ENCODE measurements around the gene ARR3.
"Not testable (repeated sequence)": the region's sequence is repeated elsewhere in the genome, so short reads cannot be mapped to it uniquely, and the experiment has no call there.

Gene ARR3

DNA sequence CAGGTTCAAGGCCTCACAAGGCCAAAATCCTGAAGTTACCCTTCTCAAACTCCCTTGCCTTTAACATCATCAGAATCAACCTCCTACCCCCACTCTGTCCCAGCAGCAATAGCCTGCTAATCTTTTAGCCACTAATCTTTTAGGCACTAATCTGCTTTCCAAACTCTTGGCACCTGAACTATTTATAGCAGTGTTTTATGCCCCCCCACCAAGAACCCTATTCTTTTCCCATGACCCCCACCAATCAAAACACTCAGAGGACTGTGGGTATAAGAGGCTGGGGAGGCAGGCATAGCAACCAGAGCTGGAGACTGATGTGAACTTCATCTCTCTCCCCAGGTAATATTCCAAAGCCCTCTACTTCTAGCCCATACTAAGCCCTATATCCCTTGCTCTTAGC lies at the start of gene ARR3:
TSS of gene ARR3 (plus strand) at position 301 of the 400 bp plus-strand sequence. CDS start 1,052 bp downstream, outside the sequence.
- no peak within 1 kb of the TSS for H3K27ac ChIP-seq (ENCODE audit: low read depth, low read length)
- no peak within 1 kb of the TSS for H3K9ac ChIP-seq (ENCODE audit: low read depth, low read length)

DNA sequence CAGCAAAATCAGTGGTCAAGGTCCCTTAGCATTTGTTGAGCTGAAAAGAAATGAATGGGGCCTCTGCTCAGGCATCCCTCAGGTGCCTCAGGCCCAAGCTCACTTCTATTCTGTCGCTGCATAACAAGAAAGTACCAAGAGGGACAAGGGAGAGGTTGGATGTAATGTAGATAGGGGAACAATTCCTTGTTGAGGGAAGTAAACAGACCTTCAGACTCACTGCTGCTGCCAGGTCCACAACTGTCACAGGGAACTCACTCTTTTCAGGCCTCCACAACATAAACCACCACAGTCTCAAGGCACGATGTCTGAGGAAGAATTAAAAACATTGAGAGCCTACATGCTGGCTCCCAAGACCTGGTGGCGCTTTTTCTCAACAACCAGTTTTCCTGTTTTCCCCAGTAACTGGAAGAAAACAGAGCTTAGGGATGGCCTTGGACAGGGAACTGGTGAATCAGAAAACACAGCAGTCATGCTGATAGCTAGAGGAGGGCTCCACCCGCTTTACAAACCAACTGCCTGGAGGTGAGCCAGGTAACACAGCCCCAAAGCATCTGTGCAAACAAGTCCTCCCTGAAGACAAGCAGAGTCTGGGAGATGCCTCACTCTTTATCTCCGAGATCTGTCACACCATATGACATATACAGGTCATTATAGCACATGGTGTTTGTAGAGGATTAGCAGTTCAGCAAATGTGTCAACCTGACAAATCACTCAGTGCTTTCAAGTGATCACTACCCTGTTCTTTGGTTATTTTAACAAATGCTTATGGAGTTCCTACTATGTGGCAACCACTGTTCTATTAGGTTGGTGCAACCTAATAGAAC lies 48.0 kb upstream of the ARR3 start:
- Histone ChIP-seq H3K9ac (ENCODE audit: low read depth, low read length) (no peak overlapping the region), H3K27me3 (ENCODE audit: control insufficient read depth, insufficient read depth, low read length) (no peaks in the 10 kb centered on the region), H3K4me1 (ENCODE audit: control insufficient read depth, insufficient read depth, low read length) (no peaks in the 10 kb centered on the region), H3K27ac (ENCODE audit: low read depth, low read length) (no peak overlapping the region), H3K9me3 (ENCODE audit: control insufficient read depth, insufficient read depth, low read length) (peaks cover 15% of the 10 kb centered on the region), H3K36me3 (ENCODE audit: control insufficient read depth, insufficient read depth, low read length) (no peaks in the 10 kb centered on the region), H3K4me3 (ENCODE audit: low read depth, low read length) (no peak overlapping the region)

More for the DNA sequence above, at the start of gene ARR3:
- Histone ChIP-seq H3K27me3 (ENCODE audit: control insufficient read depth, insufficient read depth, low read length) (no peaks in the 10 kb centered on the region), H3K36me3 (ENCODE audit: control insufficient read depth, insufficient read depth, low read length) (no peaks in the 10 kb centered on the region), H3K4me3 (ENCODE audit: low read depth, low read length) (no peak within 1 kb of the TSS), H3K9me3 (ENCODE audit: control insufficient read depth, insufficient read depth, low read length) (peaks cover 43% of the 10 kb centered on the region), H3K4me1 (ENCODE audit: control insufficient read depth, insufficient read depth, low read length) (no peaks in the 10 kb centered on the region)

DNA sequence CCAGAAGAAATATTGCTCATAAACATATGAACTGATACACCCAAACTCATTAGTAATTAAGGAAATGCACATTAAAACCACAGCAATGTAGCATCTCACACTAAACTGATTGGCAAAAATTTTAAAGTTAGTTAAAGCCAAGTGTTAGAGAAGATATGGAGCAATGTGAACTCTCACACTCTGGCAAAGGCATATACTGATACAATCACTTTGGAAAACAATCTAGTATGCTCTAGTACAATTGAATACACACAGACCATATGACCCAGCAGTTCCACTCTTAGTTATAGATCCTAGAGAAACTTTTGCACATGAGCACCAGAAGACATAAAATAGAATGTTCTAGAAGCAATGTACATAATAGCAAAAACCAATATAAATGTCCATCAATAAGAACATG lies 42.1 kb upstream of the ARR3 start:
- no peaks in the 10 kb centered on the region for H3K36me3 ChIP-seq (ENCODE audit: control insufficient read depth, insufficient read depth, low read length)
- no peak overlapping the region for H3K27ac ChIP-seq (ENCODE audit: low read depth, low read length)
- H3K9ac ChIP-seq (ENCODE audit: low read depth, low read length), result no peak overlapping the region
- H3K9me3 ChIP-seq (ENCODE audit: control insufficient read depth, insufficient read depth, low read length), result peaks cover 32% of the 10 kb centered on the region
- no peaks in the 10 kb centered on the region for H3K4me1 ChIP-seq (ENCODE audit: control insufficient read depth, insufficient read depth, low read length)
- H3K4me3 ChIP-seq (ENCODE audit: low read depth, low read length), result no peak overlapping the region
- H3K27me3 ChIP-seq (ENCODE audit: control insufficient read depth, insufficient read depth, low read length), result no peaks in the 10 kb centered on the region

DNA sequence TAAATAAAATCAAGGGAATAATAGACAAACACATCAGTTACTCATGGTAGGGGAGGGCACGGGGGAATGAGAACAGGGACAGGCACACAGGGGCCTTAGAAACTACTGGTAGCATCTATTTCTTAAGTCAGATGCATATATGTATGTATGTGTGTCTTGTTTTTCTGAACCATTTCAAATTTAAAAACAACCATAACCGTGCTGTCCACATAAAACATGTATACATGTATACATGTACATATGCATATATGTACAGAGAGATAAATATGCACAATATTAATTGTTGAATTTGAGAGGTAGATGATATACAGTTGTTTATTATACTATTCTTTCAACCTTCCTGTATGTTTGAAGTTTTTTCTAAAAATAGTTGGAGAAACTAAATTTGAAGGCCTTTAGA lies 41.4 kb upstream of the ARR3 start:
- H3K4me1 ChIP-seq (ENCODE audit: control insufficient read depth, insufficient read depth, low read length), result no peaks in the 10 kb centered on the region
- peaks cover 32% of the 10 kb centered on the region for H3K9me3 ChIP-seq (ENCODE audit: control insufficient read depth, insufficient read depth, low read length)
- H3K4me3 ChIP-seq (ENCODE audit: low read depth, low read length), result no peak overlapping the region
- H3K27me3 ChIP-seq (ENCODE audit: control insufficient read depth, insufficient read depth, low read length), result no peaks in the 10 kb centered on the region
- no peak overlapping the region for H3K9ac ChIP-seq (ENCODE audit: low read depth, low read length)
- H3K36me3 ChIP-seq (ENCODE audit: control insufficient read depth, insufficient read depth, low read length), result no peaks in the 10 kb centered on the region
- H3K27ac ChIP-seq (ENCODE audit: low read depth, low read length), result no peak overlapping the region

DNA sequence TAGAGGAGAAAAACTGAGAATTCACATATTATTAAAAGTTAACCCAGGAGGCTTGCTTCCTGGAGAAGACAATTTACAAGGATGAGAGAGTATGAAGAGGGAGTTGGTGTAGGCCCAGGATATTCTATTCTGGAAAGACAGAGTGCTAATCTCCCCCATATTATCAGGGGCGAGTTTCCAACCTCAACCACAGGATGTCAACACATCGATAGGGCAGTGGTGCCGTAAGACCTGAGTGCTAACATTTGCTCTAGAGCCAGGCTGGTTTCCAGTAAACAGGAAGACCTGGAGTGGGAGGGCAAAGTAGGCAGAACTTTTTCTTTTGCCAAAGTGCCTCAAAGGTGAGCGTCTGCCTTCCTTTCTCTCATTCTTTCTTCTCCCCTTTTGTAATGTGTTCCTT lies 36.5 kb upstream of the ARR3 start:
- no peaks in the 10 kb centered on the region for H3K27me3 ChIP-seq (ENCODE audit: control insufficient read depth, insufficient read depth, low read length)

DNA sequence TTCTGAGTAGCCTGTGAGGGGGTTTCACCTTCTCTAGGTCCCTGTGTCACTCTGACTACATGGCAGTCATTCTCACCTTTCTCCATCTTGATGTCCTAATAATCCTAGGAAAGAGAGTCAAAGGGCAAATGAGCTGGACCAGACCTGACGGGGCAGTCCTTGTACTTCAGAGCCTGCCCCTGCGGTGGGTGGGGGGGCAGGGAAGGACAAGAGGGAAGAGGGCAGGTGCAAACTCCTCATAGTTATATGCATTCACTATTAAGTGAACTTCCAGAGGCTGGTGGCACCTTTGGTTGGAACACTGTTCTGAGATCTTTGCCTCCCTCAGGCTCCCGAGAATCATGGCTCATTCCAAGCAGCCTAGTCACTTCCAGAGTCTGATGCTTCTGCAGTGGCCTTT lies 33.8 kb upstream of the ARR3 start, which contains the start of gene AWAT1:
TSS of gene AWAT1 (plus strand) at position 301 of the 400 bp plus-strand sequence. CDS start at position 342, 41 bp downstream.
- no peak within 1 kb of the TSS for H3K9ac ChIP-seq (ENCODE audit: low read depth, low read length)
- no peak within 1 kb of the TSS for H3K4me3 ChIP-seq (ENCODE audit: low read depth, low read length)
- H3K36me3 ChIP-seq (ENCODE audit: control insufficient read depth, insufficient read depth, low read length), result no peaks in the 10 kb centered on the region
- H3K27me3 ChIP-seq (ENCODE audit: control insufficient read depth, insufficient read depth, low read length), result no peaks in the 10 kb centered on the region
- peaks cover 30% of the 10 kb centered on the region for H3K9me3 ChIP-seq (ENCODE audit: control insufficient read depth, insufficient read depth, low read length)
- H3K27ac ChIP-seq (ENCODE audit: low read depth, low read length), result no peak within 1 kb of the TSS
- no peaks in the 10 kb centered on the region for H3K4me1 ChIP-seq (ENCODE audit: control insufficient read depth, insufficient read depth, low read length)

More for the DNA sequence above, 36.5 kb upstream of the ARR3 start:
- Histone ChIP-seq H3K36me3 (ENCODE audit: control insufficient read depth, insufficient read depth, low read length) (no peaks in the 10 kb centered on the region), H3K27ac (ENCODE audit: low read depth, low read length) (no peak overlapping the region), H3K4me1 (ENCODE audit: control insufficient read depth, insufficient read depth, low read length) (no peaks in the 10 kb centered on the region), H3K9ac (ENCODE audit: low read depth, low read length) (no peak overlapping the region), H3K9me3 (ENCODE audit: control insufficient read depth, insufficient read depth, low read length) (peaks cover 36% of the 10 kb centered on the region), H3K4me3 (ENCODE audit: low read depth, low read length) (no peak overlapping the region)

DNA sequence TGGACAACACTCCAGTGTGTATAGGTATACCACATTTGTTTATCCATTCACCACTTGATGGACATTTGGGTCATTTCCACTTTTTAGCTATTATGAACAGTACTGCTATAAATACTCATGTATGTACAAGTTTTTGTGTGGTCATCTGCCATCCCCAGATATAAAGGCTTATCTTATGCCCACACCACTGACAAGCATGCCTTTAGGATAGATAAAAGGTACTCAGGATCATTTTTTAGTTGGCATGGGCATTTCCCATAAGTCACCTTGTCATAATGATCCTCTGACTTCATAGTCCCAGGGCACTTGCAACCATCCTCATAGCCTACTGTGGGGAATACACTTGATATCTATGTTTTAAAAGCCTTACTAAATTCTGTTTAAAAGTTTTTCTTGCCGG lies 27.4 kb upstream of the ARR3 start:
- H3K36me3 ChIP-seq (ENCODE audit: control insufficient read depth, insufficient read depth, low read length), result no peaks in the 10 kb centered on the region
- H3K9ac ChIP-seq (ENCODE audit: low read depth, low read length), result no peak overlapping the region
- peaks cover 23% of the 10 kb centered on the region for H3K9me3 ChIP-seq (ENCODE audit: control insufficient read depth, insufficient read depth, low read length)
- H3K4me3 ChIP-seq (ENCODE audit: low read depth, low read length), result no peak overlapping the region
- H3K27me3 ChIP-seq (ENCODE audit: control insufficient read depth, insufficient read depth, low read length), result no peaks in the 10 kb centered on the region
- peaks cover 4% of the 10 kb centered on the region for H3K4me1 ChIP-seq (ENCODE audit: control insufficient read depth, insufficient read depth, low read length)
- H3K27ac ChIP-seq (ENCODE audit: low read depth, low read length), result no peak overlapping the region

DNA sequence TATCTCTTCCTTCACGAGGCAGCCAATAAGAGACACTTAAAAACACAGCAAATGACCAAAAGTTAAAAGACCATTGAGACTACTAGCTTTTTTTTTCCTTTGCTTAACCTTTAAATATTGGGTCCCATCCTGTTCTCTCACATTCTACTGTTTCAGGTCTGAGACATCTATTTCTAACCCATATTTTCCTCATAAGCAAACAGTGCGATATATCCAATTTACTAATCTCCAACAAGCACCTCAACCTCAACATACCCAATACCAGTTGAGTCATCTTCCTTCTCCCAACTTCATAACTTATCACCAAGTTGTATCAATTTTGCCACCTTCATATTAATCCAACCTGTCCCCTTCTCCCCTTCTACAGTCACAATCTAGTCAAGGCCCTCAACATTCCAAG lies 26.6 kb upstream of the ARR3 start:
- Histone ChIP-seq H3K27ac (ENCODE audit: low read depth, low read length) (no peak overlapping the region), H3K9ac (ENCODE audit: low read depth, low read length) (no peak overlapping the region), H3K4me3 (ENCODE audit: low read depth, low read length) (no peak overlapping the region), H3K36me3 (ENCODE audit: control insufficient read depth, insufficient read depth, low read length) (no peaks in the 10 kb centered on the region), H3K9me3 (ENCODE audit: control insufficient read depth, insufficient read depth, low read length) (peaks cover 23% of the 10 kb centered on the region), H3K27me3 (ENCODE audit: control insufficient read depth, insufficient read depth, low read length) (no peaks in the 10 kb centered on the region), H3K4me1 (ENCODE audit: control insufficient read depth, insufficient read depth, low read length) (peaks cover 4% of the 10 kb centered on the region)

DNA sequence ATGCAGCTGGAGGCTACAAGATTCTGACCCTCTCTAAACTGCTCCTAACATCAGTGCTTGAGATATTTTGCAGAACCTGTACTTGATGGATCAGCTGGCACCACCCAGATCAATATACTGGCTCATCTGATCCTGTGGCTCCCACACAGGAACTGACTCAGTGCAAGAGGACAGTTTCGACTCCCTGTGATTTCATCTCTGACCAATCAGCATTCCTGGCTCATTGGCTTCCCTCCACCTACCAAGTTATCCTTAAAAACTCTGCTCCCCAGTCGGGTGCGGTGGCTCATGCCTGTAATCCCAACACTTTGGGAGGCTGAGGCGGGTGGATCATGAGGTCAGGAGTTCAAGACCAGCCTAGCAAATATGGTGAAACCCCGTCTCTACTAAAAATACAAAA lies 24.5 kb upstream of the ARR3 start:
- not testable (repeated sequence) for H3K27ac ChIP-seq (ENCODE audit: low read depth, low read length); H3K27me3 ChIP-seq (ENCODE audit: control insufficient read depth, insufficient read depth, low read length); H3K4me1 ChIP-seq (ENCODE audit: control insufficient read depth, insufficient read depth, low read length); H3K4me3 ChIP-seq (ENCODE audit: low read depth, low read length); H3K36me3 ChIP-seq (ENCODE audit: control insufficient read depth, insufficient read depth, low read length); H3K9ac ChIP-seq (ENCODE audit: low read depth, low read length)
- H3K9me3 ChIP-seq (ENCODE audit: control insufficient read depth, insufficient read depth, low read length), result peaks cover 21% of the 10 kb centered on the region

DNA sequence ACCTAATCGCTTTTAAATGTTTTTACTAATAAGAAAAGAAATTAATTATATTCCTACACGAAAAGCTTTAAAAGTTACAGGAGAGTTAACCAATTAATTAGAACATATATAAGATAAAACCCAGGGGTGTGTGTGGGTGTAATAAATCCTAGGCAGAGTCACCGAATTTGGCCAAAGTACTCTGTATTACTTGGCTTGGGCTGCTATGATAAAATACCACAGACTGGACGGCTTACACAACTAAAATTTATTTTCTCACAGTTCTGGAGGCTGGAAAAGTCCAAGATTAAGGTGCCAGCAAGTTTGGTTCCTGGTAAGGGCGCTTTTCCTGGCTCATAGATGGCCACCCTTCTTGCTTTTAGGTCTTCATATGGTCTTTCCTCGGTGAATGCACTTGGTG lies 23.3 kb upstream of the ARR3 start:
- peaks cover 19% of the 10 kb centered on the region for H3K9me3 ChIP-seq (ENCODE audit: control insufficient read depth, insufficient read depth, low read length)
- no peaks in the 10 kb centered on the region for H3K36me3 ChIP-seq (ENCODE audit: control insufficient read depth, insufficient read depth, low read length)
- H3K27me3 ChIP-seq (ENCODE audit: control insufficient read depth, insufficient read depth, low read length), result no peaks in the 10 kb centered on the region
- no peak overlapping the region for H3K4me3 ChIP-seq (ENCODE audit: low read depth, low read length)
- no peak overlapping the region for H3K27ac ChIP-seq (ENCODE audit: low read depth, low read length)
- H3K4me1 ChIP-seq (ENCODE audit: control insufficient read depth, insufficient read depth, low read length), result peaks cover 4% of the 10 kb centered on the region
- no peak overlapping the region for H3K9ac ChIP-seq (ENCODE audit: low read depth, low read length)

DNA sequence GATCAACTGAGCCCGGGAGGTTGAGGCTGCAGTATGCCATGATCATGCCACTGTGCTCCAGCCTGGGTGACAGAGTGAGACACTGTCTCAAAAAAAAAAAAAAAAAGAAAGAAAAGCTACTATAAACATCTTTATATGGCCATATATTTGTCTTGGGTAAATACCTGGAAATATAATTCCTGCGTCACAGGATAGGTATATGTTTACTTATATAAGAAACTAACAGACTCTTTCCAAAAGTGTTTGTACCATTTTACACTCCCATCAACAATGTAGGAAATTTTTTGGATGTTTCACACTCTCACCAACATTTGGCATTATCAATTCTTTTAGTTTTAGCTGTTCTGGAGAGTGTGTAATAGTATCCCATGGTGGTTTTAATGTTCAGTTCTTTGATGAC lies 20.9 kb upstream of the ARR3 start:
- Histone ChIP-seq H3K36me3 (ENCODE audit: control insufficient read depth, insufficient read depth, low read length) (no peaks in the 10 kb centered on the region), H3K27me3 (ENCODE audit: control insufficient read depth, insufficient read depth, low read length) (no peaks in the 10 kb centered on the region), H3K27ac (ENCODE audit: low read depth, low read length) (no peak overlapping the region), H3K9me3 (ENCODE audit: control insufficient read depth, insufficient read depth, low read length) (peaks cover 15% of the 10 kb centered on the region), H3K9ac (ENCODE audit: low read depth, low read length) (no peak overlapping the region), H3K4me1 (ENCODE audit: control insufficient read depth, insufficient read depth, low read length) (peaks cover 4% of the 10 kb centered on the region), H3K4me3 (ENCODE audit: low read depth, low read length) (no peak overlapping the region)

Data from HUES48 (cell line).